MV-4-11 (cell line): ENCODE results near the gene SRSF8.
"Not testable (repeated sequence)": the region's sequence is repeated elsewhere in the genome, so short reads cannot be mapped to it uniquely, and the experiment has no call there.

Source experiments
- DNase-seq: peaks from one replicate; lab custom pipeline; 2025; lab: John Stamatoyannopoulos, UW

Gene SRSF8

DNA sequence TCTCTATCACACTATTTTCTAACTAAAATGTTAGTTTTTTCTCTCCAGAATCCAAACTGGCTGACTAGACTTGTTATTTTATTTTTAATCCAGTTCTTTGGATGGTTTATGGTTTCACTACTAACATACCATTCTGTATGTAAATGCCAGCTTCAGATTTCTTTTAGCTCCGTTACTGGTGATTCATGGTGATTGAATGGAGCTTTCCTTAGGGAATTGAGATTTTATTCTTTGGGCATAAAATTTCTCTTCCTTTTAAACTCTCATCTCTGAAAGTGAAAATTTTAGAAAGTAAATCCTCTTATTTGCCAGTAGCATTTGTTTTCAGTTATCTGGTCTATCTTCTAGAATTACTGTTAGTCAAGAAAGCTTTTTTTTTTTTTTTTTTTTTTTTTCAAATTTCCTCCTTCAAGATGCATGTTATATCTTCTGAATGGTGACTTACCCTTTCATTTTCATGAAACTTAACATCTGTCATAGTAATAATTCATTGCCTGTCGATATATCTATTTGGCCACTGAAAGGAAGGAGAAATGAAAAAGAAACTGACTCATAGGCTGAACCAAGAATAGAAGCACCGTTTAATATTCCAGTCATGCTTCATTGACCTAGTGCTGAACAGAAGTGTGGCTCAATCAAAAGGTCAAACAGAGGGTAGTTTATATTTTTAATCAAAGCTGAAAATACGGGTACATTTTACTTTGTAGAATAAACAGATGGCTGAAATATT is 29.3 kb downstream of the SRSF8 start:
- peak; percentile 91 for DNase-seq

DNA sequence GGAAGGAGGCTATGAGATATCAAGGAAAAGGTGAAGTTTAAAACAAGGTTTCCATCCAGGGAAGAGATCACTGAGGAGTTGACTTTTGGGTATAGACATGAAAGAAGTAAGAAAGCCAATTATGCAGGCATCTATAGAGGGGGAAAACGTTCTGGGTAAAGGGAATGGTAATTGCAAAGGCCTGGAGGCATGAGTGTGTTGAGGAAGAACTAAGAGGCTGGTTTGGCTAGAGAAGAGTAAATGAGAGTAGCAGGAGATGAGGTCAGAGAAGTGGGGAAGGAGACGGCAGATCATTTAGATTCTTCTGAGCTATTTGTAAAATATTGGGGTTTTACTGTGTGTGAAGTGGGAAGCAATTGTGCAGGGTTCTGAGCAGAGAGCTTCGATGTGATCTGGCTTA is 30.5 kb downstream of the SRSF8 start:
- DNase-seq: no peak

DNA sequence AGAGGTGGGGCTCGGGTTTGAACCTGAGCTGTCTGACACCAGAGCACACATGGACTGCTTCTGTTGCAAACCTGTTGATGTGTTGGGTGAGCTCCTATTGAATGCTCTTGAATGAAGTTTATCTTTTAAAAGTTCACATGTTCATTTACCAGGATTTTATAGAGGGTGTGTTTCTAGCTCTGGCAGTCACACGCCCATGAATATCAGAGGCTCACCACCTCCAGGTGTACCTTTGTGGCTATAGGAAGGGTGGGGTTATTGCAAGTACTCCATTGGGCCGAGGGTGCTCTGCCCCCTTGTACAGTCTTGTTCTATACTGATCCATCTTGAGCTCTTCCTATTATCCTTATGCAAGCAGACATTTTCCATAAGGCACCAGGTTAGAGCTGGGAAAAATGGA is 32.1 kb downstream of the SRSF8 start:
- DNase-seq: no peak

DNA sequence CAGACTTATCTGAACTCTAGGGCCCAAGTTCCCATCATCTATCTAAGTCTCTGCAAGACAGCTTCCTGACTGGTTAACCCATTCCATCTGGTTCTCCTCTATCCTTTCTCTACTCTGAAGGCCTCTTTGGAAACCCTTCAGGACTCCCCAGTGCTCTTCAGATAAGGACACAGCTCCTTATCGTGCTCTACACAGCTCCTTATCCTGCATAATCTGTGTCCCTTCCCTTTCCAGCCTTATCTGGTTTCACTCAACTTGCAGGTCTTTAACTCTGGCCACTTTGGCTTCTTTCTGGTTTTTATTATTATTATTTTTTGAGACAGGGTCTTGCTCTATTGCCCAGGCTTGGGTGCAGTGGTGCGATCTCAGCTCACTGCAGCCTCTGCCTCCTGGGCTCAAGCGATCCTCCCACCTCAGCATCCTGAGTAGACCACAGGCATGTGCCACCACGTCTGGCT is 33.5 kb downstream of the SRSF8 start:
- DNase-seq: no peak

DNA sequence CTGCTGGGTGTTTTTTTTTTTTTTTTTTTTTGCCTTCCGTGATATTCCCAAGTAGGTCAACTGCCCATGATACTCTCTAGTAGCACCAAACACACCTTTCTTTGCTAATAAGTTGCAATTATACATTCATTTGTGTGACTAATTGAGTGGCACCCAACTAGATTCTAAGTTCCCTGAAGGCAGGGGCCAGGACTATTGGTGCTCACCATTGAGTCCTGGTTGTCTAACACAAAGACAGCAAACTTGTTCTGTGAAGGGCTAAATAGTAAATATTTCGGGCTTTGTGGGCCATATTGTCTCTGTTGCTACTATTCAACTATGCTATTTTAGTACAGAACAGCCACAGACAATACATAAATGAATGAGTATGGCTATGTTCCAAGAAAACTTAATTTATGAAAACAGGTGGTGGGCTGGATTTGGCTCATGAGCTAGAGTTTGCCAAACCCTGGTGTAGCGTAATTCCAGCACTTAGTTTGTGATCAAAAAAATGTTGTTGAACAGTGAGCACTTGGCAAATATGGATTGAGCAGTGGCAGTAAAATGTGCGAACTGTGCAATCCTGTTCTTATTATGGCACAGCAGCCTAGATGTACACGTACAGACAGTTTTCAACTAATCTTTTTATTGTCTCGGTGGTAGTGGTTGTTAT is 34.3 kb downstream of the SRSF8 start:
- no peak for DNase-seq

DNA sequence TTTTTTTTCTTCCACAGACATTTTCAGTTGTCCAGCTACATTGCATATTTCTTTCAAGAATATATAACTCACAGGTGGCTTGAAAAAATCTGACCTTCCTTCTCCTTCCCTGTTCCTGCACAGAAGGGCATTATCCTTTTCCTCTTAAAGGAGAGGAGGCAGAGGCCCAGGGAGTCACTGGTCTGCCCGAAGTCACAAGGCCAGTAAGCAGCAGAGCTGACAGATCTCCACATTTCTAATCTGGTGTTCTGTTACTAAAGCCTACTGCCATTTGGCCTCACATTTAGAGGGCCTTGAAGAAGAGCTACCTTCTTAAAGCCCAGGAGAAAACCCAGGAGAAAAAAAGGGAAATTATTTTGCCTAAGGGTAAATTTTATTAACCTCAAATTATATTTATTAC is 35.2 kb downstream of the SRSF8 start:
- no peak for DNase-seq

DNA sequence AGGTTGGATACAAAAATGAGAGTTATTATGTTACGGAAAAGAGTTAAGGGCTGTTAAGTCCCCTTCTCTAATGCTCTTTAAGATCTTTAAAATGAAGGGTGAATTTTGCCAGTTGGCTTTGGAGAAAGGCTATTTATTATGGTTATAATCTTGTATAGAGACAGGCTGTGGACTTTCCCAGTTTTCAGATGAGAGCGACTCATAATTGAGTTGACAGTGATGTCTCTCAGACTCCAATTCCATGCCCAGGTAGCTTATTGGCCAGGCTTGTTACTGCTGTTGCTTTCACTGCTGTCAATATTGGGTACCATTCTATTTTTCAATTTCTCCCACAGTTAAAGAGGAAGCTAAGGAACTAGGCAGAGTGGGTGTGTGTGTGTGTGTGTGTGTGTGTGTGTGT is 36.0 kb downstream of the SRSF8 start:
- no peak for DNase-seq

DNA sequence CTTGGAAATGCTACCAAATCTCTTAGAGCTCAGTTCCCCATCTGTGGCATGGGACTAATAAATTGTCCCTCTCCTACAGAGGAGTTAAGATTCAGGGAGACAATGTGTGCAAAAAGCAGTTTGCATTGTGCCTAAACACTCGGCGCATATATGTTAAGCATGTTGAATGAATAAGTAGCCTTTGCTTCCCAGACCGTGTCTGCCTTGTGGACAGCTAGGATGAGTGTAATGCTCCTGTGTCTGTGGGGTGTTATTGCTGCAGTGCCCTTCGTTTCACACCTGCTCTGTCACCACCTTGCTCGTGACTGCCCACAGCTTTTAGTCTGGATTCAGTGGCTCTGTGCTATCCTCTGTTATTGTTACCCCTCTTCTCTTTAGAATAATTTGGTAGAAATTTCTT is 37.0 kb downstream of the SRSF8 start:
- DNase-seq: no peak

DNA sequence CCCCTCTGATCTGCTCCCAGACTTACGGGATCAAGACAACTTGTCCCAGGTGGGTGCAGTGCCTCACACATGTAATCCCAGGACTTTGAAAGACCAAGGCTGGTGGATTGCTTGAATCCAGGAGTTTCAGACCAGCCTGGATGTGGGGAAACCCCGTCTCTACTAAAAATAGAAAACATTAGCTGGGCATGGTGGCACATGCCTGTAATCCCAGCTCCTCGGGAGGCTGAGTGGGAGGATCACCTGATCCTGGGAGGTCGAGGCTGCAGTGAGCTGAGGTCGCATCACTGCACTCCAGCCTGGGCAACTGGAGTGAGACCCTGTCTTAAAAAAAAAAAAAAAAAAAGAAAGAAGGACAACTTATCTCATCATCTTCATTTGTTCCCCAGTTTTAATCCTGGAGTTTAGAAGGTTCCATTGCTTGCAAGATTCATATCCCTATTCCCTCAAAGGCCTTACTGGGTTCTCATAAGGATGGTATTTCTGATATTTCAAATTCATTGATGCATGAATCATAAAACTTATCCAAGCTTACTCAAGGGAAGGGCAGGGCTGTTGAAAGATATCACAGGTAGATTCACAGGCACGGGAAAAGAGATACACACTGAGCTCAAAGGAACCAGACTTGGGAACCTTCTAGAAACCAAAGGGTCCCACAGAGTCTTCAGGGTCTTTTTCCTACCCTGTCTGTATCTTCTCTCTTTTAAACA is 37.6 kb downstream of the SRSF8 start:
- no peak for DNase-seq

DNA sequence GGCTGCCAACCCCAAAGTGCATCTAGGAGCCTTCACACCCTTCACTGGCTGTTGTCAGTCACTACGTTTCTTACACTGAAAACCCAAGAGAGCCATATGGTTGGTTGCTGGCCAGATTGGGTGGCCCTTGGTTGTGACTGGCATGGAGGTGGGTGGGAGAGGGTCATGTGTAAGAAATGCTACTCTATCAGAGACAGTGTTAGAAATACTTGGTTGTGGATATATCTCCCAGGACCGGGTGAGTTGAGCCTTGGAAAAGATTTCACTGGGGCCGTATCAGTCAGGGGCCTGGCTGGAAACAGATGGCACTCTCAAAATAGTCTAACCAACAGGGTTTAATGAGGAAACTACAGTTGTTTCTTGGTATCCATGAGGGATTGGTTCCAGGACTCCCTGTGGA is 38.1 kb downstream of the SRSF8 start:
- no peak for DNase-seq

DNA sequence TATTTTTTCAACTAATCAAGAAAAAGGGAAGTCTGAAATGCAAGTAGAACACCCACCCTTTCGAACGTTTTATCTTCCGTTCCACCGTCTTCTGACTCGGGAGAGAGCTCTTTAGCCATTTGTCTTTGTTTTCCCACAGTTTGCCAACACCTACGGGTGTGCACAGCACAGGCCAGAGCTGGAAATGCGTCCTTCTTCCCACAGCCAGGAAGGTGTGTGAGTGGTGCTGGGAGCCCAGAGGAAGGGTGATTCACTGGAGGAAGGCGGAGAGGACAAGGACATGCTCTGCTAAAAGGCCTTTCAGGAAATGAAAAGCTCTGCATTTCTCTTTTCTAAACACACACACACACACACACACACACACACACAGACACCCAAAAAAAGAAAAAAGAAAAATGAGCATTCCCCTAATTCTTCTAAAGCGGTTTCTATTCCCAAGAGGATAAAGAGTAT is 41.5 kb downstream of the SRSF8 start:
- DNase-seq: no peak

DNA sequence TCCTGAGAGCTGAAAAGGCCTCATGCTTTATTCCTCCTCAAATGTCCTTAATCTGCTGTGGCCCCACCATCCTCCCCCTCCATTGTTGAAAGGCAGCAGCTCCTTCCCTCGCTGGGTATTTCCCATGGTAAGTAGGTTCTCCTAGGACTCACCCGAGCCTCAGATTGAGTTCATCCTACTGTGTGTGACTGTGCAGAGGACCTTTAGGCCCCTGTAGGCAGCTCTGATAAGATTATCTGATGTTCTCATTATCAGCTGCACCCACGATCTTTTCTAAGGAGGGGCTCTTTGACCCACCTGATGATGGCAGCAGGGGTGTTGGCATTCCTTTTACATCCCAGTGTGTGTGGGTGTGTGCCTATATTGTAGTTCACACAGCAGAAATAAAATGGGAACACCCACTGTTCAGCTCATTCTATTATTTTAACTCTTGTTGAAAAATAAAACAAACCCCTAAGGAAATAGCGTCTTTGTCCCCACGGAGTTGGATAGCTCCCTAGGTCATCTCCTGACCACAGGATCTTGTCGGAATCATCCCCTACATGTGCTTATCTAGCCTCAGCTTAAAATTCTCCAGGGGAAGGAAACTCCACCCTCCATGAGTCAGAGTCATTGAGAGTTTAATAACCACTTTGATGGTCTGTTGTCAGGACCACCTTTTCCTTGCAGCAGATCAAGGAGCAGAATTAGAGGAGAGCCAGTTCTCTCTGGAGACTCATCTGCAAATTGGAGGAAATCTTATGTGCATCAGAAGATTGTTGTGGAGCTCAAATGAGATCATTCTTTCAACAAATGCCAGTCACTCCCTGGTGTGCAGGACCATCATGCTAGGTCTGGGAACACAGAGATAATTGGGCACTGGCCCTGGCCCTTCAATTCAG is 42.2 kb downstream of the SRSF8 start:
- DNase-seq: no peak

DNA sequence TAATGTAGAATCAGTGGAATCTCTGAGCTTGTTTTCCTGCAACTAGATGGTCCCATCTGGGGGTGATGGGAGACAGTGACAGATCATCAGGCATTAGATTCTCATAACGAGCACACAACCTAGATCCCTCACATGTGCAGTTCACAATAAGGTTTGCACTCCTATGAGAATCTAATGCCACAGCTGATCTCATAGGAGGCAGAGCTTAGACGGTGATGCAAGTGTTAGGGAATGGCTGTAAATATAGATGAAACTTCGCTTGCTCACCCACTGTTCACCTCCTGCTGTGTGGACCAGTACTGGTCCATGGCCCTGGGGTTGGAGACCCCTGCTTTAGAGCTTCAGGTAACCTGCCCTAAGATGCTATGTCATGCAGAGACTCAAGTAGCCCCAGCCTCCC is 44.8 kb downstream of the SRSF8 start:
- DNase-seq: not testable (repeated sequence)

DNA sequence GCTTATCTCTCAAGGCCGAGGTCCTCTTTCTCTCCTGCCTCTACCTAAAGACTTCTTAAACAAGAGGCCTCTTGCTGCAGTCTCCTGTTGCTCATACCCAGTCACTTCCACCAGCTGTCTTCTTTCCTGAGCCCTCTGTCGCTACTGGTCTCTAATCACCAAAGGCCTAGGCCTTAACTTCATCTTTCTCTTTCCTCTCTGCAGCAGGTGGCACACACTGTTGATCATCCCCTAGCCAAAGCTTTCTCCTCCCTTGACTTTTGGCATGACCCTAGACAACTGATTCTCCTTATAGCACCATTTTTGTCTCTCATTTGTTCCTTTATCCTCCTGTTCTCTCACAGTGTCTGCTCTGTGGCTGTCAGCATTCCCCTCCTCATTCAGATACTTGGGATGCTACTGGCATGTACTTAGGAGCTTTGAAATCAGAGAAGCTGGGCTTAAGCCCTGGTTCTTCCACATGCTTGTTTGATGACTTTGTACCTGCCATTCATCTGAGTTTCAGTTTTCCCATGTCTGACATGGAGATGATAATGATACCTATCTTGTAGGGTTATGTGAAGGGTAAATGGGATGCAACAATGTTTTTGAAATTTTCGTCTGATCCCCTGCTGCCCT is 45.3 kb downstream of the SRSF8 start:
- no peak for DNase-seq

DNA sequence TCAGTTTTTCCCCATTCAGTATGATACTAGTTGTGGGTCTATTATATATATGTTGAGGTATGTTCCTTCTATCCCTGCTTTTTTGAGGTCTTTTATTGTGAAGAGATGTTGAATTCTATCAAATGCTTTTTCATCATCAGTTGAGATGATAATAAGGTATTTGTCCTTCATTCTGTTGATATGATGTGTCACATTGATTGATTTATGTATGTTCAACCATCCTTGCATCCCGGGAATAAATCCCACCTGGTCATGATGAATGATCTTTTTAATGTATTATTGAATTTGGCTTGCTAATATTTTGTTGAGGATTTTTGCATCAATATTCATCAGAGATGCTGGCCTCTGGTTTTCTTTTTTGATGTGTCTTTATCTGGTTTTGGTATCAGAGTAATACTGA is 48.9 kb downstream of the SRSF8 start:
- no peak for DNase-seq

DNA sequence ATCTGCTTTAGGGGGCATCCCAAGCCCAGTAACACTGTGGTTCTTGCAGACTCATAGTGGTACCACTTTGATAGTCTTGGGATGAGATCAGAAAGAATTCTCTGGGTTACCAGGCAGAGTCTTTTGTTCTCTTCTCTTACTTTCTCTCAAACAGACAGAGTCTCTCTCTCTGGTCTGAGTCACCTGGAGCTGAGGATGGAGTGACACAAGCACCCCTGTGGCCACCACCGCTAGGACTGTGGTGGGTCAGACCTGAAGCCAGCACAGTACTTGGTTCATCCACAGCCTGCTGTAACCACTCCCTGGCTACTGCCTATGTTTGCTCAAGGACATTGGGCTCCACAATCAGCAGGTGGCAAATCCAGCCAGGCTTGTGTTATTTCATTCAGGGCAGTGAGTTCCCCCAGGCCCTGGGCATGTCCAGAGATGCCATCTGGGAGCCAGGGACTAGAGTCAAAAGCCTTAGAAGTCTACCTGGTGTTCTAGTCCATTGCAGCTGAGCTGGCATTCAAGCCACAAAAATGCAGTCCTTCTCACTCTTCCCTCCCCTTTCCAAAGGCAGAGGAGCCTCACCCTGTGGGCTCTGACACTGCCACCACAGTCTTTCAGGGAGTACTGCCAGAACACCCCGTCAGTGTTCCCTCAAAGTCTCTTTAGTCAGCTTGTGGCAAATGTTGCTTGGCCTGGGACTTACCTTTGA is 52.8 kb downstream of the SRSF8 start:
- no peak for DNase-seq
